ENCODE data around the gene USP36. TPM values are rescaled to one million over a fixed set of nuclear protein-coding genes. Genes with fewer than 3 reads are reported as not detected.

Gene USP36
- total RNA-seq, 1 donor from 2014 or later = 59.0 TPM

- DNase-seq (ENCODE audit: low read depth, low spot score) = peak; percentile 92
- Mint-ChIP-seq H3K36me3 (ENCODE audit: low read depth) (peaks cover 14% of the 10 kb centered on the region), H3K4me1 (peaks cover 5% of the 10 kb centered on the region), H3K27me3 (ENCODE audit: low read depth) (no peaks in the 10 kb centered on the region), H3K9me3 (no peaks in the 10 kb centered on the region), H3K4me3 (no peak overlapping the region), H3K27ac (ENCODE audit: unreplicated experiment) (no peak overlapping the region)
- TF ChIP-seq, protein P1, sequence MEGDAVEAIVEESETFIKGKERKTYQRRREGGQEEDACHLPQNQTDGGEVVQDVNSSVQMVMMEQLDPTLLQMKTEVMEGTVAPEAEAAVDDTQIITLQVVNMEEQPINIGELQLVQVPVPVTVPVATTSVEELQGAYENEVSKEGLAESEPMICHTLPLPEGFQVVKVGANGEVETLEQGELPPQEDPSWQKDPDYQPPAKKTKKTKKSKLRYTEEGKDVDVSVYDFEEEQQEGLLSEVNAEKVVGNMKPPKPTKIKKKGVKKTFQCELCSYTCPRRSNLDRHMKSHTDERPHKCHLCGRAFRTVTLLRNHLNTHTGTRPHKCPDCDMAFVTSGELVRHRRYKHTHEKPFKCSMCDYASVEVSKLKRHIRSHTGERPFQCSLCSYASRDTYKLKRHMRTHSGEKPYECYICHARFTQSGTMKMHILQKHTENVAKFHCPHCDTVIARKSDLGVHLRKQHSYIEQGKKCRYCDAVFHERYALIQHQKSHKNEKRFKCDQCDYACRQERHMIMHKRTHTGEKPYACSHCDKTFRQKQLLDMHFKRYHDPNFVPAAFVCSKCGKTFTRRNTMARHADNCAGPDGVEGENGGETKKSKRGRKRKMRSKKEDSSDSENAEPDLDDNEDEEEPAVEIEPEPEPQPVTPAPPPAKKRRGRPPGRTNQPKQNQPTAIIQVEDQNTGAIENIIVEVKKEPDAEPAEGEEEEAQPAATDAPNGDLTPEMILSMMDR (conservative IDR thresholded peaks at IDR 0.05) = peak; percentile 89
These were observed 25.2 kb upstream of the USP36 start for GRCh38 chr17:78865682-78866390.

DNA sequence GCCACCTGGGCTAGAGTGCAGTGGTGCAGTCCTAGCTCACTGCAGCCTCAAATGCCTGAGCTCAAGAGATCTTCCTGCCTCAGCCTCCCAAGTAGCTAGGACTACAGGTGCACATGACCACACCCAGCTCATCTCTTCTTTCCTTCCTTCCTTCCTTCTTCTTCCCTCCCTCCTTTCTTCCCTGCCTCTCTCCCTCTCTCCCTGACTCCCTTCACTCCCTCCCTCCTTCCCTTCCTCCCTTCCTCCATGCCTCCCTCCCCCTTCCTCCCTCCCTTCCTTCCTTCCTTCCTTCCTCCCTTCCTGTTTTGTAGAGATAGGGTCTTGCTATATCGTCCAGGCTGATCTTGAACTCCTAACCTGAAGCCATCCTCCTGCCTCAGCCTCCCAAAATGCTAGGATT is 23.5 kb upstream of the USP36 start:
- H3K9me3 Mint-ChIP-seq = no peaks in the 10 kb centered on the region
- no peaks in the 10 kb centered on the region for H3K27me3 Mint-ChIP-seq (ENCODE audit: low read depth)
- TF ChIP-seq, protein P1 (conservative IDR thresholded peaks at IDR 0.05) = no peak
- H3K36me3 Mint-ChIP-seq (ENCODE audit: low read depth) = peaks cover 6% of the 10 kb centered on the region
- no peak overlapping the region for H3K27ac Mint-ChIP-seq (ENCODE audit: unreplicated experiment)
- no peak for DNase-seq (ENCODE audit: low read depth, low spot score)
- peaks cover 5% of the 10 kb centered on the region for H3K4me1 Mint-ChIP-seq
- no peak overlapping the region for H3K4me3 Mint-ChIP-seq

DNA sequence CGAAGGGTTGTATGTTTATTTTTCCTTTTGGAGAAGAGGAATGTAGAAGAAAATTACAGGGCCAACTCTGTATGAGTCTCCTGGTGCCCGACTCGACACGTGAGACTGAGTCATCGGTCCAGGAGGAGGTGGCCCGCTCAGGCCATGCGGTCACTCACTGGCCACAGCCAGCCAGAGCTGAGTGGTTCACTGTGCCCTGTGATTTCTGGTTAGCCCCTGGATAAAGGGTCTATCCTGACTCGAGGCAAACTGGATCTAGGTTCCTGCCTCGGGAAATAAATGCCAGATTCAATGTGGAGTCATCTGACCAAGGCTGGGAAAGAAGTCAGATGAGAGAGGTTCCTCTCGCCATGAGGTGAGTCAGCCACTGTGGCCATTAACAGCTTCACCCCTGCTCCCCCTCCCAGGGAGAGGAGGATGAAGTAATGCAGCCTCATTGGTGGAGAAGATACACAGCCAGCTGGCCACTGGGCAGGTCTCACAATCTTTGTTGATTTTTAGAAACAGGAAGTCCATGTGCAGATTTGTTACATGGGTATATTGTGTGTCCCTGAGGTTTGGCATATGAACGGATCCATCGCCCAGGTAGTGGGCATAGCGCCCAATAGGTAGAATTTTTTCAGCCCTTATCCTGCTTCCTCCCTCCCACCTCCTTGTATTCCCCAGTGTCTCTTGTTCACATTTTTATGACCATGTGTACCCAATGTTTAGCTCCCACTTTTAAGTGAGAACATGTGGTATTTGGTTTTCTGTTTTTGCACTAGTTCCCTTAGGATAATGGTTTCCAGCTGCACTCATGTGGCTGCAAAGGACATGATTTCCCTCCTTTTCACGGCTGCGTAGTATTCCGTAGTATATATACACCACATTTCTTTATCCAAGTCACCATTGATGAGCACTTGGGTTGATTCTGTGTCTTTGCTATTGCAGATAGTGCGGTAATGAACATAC is 21.7 kb upstream of the USP36 start:
- TF ChIP-seq, protein P1 (conservative IDR thresholded peaks at IDR 0.05) = no peak
- Mint-ChIP-seq H3K4me1 (peaks cover 5% of the 10 kb centered on the region), H3K36me3 (ENCODE audit: low read depth) (peaks cover 6% of the 10 kb centered on the region), H3K9me3 (no peaks in the 10 kb centered on the region), H3K4me3 (no peak overlapping the region), H3K27me3 (ENCODE audit: low read depth) (no peaks in the 10 kb centered on the region), H3K27ac (ENCODE audit: unreplicated experiment) (no peak overlapping the region)
- no peak for DNase-seq (ENCODE audit: low read depth, low spot score)

DNA sequence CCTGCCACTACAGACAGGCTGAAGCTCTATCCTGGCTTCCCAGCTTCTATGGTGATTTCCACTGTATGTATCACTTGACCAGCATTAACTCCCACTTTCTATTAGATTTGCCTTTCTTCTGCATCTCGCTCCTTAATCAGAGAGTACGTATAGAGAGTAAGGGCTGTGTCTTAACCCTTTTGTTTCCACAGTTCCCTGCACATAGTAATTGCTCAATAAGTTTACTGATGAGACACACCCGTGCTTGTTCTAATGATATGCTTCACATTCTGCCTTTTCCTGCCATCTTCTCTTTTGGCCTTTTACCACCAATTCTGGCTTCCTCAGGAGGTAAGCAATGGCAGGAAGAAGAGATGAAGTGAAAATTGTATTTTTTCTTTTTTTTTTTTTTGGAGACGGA is 20.6 kb upstream of the USP36 start:
- peaks cover 6% of the 10 kb centered on the region for H3K36me3 Mint-ChIP-seq (ENCODE audit: low read depth)
- no peak overlapping the region for H3K4me3 Mint-ChIP-seq
- H3K27ac Mint-ChIP-seq (ENCODE audit: unreplicated experiment) = no peak overlapping the region
- TF ChIP-seq, protein P1 (conservative IDR thresholded peaks at IDR 0.05) = no peak
- H3K4me1 Mint-ChIP-seq = peaks cover 5% of the 10 kb centered on the region
- DNase-seq (ENCODE audit: low read depth, low spot score) = no peak
- H3K27me3 Mint-ChIP-seq (ENCODE audit: low read depth) = no peaks in the 10 kb centered on the region
- no peaks in the 10 kb centered on the region for H3K9me3 Mint-ChIP-seq

GRCh38 chr17:78859051-78859450 is 18.4 kb upstream of the USP36 start:
- Mint-ChIP-seq H3K27ac (ENCODE audit: unreplicated experiment) (no peak overlapping the region), H3K4me1 (no peaks in the 10 kb centered on the region), H3K27me3 (ENCODE audit: low read depth) (no peaks in the 10 kb centered on the region), H3K4me3 (no peak overlapping the region), H3K36me3 (ENCODE audit: low read depth) (peaks cover 4% of the 10 kb centered on the region), H3K9me3 (no peaks in the 10 kb centered on the region)
- DNase-seq (ENCODE audit: low read depth, low spot score) = no peak
- TF ChIP-seq, protein P1 (conservative IDR thresholded peaks at IDR 0.05) = no peak
